MM.1S (cell line): ENCODE results near the gene NYAP1.

ENCODE experiments used
- EZH2 ChIP-seq: fragments of 300-600 bp; sonication (generic); optimal IDR thresholded peaks from 2 replicates; pipeline ENCODE3; 2017; ENCODE audit warnings: low read depth, mild to moderate bottlenecking, antibody characterized with exemption, low read length, mixed read lengths
- EZH2phosphoT487 ChIP-seq: fragments of 300-600 bp; sonication (generic); IDR thresholded peaks from 2 replicates; pipeline ENCODE4 v1.6.1; 2018; ENCODE audit warnings: antibody characterized with exemption, low read length
- TF ChIP-seq, protein P1 (sequence below): fragments of 300-600 bp; sonication (generic); IDR thresholded peaks from 2 replicates; pipeline ENCODE4 v1.5.1; 2016; ENCODE audit warnings: antibody characterized with exemption, low read length, mixed read lengths

GRCh38 chr7:100464791-100465190 lies 18.9 kb upstream of the NYAP1 start:
- TF ChIP-seq, protein P1, sequence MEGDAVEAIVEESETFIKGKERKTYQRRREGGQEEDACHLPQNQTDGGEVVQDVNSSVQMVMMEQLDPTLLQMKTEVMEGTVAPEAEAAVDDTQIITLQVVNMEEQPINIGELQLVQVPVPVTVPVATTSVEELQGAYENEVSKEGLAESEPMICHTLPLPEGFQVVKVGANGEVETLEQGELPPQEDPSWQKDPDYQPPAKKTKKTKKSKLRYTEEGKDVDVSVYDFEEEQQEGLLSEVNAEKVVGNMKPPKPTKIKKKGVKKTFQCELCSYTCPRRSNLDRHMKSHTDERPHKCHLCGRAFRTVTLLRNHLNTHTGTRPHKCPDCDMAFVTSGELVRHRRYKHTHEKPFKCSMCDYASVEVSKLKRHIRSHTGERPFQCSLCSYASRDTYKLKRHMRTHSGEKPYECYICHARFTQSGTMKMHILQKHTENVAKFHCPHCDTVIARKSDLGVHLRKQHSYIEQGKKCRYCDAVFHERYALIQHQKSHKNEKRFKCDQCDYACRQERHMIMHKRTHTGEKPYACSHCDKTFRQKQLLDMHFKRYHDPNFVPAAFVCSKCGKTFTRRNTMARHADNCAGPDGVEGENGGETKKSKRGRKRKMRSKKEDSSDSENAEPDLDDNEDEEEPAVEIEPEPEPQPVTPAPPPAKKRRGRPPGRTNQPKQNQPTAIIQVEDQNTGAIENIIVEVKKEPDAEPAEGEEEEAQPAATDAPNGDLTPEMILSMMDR = no peak
- no peak for TF ChIP-seq EZH2
- no peak for TF ChIP-seq EZH2phosphoT487
